NK-92 treated with Interleukin-12 subunit alpha and Interleukin-12 subunit beta, amount 100 ng/mL, for 24 hours (cell line): ENCODE results near the gene C12orf43.
"Not testable (repeated sequence)": the region's sequence is repeated elsewhere in the genome, so short reads cannot be mapped to it uniquely, and the experiment has no call there.

Experiments used
- DNase-seq: peaks from one replicate; lab custom pipeline; 2025; lab: John Stamatoyannopoulos, UW

C12orf43 gene

DNA sequence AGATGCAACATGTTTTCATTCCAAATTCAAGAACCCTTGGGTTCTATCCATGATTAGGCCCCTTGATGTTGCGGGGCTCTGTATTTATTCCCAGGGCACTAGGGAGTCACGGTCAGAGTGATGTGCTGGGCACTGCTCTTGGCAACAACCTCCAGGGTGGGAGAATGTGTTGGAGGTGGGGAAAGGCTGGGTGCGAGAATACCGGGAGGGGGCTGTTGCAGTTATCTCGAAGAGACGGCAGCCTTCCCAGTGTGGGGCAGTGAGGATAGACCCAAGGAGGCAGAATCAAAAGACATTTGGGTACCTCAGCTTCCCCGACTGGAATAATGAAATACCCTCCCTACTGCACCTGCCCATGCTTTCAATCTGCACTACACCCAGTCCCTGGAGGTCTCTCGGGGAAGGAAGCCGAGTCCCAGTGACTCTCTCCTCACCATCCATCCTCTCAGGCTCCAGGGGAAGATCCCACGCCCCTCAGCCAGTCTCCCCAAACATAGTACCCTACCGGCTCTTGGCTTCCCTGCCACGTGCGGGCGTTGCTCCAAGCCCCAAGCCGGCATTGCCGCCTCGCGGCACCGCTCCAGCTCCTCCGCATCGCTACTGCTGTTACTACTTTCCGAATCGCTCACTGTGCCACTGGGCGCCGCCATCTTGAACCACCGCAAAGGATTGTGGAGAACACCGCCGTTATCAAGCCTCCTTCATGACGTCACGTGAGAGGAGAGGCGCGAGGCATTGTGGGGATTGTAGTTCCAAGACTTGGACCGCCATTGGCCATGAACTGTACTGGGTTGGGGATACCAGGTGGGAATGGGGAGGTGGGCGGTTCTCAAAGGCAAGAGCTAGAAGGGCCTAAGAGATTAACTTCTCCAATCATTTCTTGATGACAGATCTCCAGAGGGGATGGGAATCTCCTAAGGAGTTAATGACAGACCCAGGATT, at the start of gene C12orf43:
Gene C12orf43 (minus strand): TSS at position 663 of the 942 bp plus-strand sequence. CDS start 13 bp downstream, at position 650.
- peak; percentile 67 for DNase-seq

- no peak for DNase-seq
These were observed 49.1 kb upstream of the C12orf43 start for GRCh38 chr12:121065345-121065744.

- DNase-seq = not testable (repeated sequence)
These were observed 48.3 kb upstream of the C12orf43 start for GRCh38 chr12:121064586-121064985.

- DNase-seq = no peak
These were observed 47.8 kb upstream of the C12orf43 start for GRCh38 chr12:121064116-121064515.

DNA sequence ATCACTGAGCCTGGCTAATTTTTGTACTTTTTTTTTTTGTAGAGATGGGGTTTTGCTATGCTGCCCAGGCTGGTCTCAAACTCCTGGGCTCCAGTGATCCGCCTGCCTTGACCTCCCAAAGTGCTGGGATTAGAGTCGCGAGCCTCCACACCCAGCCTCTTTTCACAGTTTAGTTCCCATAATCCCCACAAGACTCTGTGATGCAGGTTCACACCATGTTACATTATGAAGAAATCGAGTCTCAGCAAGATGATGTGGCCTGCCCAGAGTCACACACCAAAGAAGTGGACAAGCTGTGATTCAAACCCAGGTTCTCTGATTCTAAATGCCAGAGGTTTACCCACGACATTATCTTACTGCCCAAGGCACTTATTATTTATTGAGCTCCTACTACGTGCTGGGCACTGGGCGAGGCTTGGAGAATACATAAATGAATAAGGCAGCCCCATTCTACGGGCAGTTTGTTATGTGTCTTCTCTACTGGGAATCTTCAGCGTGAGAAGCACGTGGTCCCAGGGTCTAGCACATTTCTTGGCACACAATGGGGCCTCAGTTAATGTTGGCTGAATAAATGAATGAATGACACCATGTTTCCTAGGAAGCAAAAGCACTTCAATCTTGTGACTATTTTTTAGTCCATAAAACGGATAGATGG, 46.2 kb upstream of the C12orf43 start:
- no peak for DNase-seq

- no peak for DNase-seq
These were observed 45.5 kb upstream of the C12orf43 start for GRCh38 chr12:121061831-121062230.

- DNase-seq = peak; percentile 15
These were observed 44.1 kb upstream of the C12orf43 start for GRCh38 chr12:121060149-121061001.

- DNase-seq = no peak
These were observed 43.0 kb upstream of the C12orf43 start for GRCh38 chr12:121059031-121059898.

GRCh38 chr12:121057794-121058193, 41.5 kb upstream of the C12orf43 start:
- no peak for DNase-seq

DNA sequence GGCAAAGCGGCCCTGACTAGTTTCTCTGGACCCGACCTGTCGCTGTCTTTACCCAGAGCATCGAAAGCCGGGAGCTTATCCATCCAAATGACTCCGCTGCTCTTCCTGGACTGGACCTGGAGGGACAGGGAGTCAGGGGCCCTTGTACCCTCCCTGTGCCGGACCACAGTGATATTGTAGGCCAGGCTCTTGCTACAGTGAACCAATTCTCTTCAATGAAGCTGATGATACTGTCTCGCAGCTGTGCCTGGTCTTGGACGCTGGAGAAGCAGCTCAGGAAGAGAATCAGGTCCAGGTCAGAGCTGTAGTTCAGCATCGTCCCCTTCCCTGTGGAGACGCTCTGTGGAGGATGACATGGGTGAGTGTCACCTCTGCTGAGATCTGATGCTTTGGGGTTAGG, 37.4 kb upstream of the C12orf43 start:
- DNase-seq = no peak

DNA sequence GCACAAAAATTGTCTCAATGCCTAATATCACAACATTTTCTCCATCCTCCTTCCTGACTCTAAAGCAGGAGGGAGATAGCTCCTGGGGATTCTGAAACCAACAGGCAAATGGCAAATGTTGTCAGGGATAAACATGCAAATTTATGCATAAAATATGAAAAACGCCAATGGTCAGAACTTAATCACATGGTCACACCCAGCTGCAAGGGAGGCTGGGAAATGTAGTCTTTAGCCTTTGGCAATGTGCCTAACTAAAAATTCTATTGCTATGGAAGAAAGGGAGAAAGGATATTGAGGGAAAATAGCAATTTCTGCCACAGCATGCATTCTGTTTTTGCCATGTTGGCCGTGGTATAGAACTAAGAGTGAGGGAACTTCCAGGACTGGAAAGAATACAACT, 34.4 kb upstream of the C12orf43 start:
- DNase-seq = no peak

GRCh38 chr12:121048442-121048841, 32.2 kb upstream of the C12orf43 start:
- no peak for DNase-seq

DNA sequence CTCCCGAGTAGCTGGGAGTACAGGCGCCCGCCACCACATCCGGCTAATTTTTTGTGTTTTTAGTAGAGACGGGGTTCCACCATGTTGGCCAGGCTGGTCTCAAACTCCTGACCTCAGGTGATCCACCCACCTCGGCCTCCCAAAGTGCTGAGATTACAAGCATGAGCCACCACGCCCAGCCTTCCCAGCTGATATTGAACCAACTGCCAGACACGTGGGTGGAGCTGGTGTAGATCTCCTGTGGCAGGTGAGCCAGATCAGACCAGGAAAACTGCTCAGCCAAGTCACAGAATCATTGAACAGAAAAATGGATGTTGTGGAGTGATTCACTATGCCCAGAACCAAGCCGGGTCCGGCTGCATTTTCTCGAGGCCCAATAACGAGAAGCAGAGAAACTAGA, 31.1 kb upstream of the C12orf43 start:
- DNase-seq = not testable (repeated sequence)

DNA sequence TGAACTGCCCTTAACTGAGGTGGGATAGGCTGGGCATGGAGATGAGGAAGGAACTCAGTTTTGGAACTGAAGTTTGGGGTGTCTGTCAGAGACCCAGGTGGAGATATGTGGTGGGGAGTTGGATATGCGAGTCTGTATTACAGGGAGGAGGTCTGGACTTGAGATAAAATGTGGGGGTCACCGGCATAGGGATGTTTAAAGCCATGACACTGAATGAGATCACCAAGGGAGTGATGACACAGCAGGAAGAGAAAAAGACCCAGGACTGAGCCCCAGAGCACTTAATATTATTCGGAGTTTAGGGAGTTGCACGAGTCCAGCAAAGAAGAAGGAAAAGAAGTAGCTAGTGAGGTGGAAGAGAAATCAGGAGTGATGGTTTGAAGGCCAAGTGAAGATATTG, 26.8 kb upstream of the C12orf43 start:
- DNase-seq = no peak

GRCh38 chr12:121038861-121039668, 22.8 kb upstream of the C12orf43 start, which contains the start of gene OASL:
Gene OASL (minus strand): TSS chr12:121039246. CDS start chr12:121038971, 275 bp downstream.
- no peak for DNase-seq

GRCh38 chr12:121036810-121037326, 20.6 kb upstream of the C12orf43 start:
- peak; percentile 49 for DNase-seq

DNA sequence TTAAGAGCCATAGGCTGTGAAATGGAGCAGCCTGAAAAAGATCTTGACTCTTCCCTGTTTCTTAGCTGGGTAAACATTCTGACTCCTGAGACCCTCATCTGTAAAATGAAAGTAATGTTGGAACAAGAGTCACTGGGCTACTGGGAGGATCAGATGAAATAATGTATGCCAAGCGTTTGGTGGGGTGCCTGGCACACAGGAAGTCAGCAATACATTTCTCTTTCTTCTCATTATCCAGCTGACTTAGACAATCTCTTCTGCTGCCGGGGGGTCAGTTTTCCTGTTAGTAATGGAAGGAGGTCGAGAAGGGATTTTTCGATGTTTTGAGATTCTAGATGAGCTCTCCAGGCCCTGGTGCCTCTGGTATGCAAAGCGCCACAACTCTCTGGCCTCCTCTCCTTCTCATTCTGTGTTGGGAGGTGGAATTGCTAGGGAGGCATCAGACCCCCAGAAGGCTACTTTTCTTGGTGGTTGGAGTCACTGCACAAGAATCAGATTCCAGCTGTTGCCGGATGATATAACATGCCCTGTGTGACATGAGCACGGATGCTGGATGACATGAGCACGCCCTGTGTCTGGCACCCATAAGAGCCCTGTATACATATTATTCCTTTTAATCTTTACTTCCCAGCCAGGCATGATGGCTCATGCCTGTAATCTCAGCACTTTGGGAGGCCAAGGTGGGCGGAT, 18.5 kb upstream of the C12orf43 start:
- no peak for DNase-seq

GRCh38 chr12:121033625-121034349, 17.5 kb upstream of the C12orf43 start:
- DNase-seq = peak; percentile 39
